ENCODE measurements around the gene TSPAN7.

The TSPAN7 gene

GRCh38 chrX:38628587-38628986 is 67.2 kb downstream of the TSPAN7 start:
- no peak overlapping the region for H3K27ac ChIP-seq
- no peak for TF ChIP-seq CTCF (conservative IDR thresholded peaks at IDR 0.05)

GRCh38 chrX:38632516-38632915 is 71.2 kb downstream of the TSPAN7 start:
- no peak for TF ChIP-seq CTCF (conservative IDR thresholded peaks at IDR 0.05)

GRCh38 chrX:38634665-38635064 is 73.3 kb downstream of the TSPAN7 start:
- H3K27ac ChIP-seq: no peak overlapping the region
- TF ChIP-seq CTCF (conservative IDR thresholded peaks at IDR 0.05): no peak

More at GRCh38 chrX:38632516-38632915, 71.2 kb downstream of the TSPAN7 start:
- no peak overlapping the region for H3K27ac ChIP-seq

- peak overlapping the region; percentile 58 for H3K27ac ChIP-seq
- no peak for TF ChIP-seq CTCF (conservative IDR thresholded peaks at IDR 0.05)
Observed at GRCh38 chrX:38636949-38637819, 75.8 kb downstream of the TSPAN7 start.

- TF ChIP-seq CTCF (conservative IDR thresholded peaks at IDR 0.05): no peak
- no peak overlapping the region; the same call in 1 of the 2 replicates for H3K27ac ChIP-seq
Observed at GRCh38 chrX:38638952-38639529, 77.7 kb downstream of the TSPAN7 start.

GRCh38 chrX:38639730-38640129 is 78.4 kb downstream of the TSPAN7 start:
- no peak for TF ChIP-seq CTCF (conservative IDR thresholded peaks at IDR 0.05)
- H3K27ac ChIP-seq: no peak overlapping the region

- H3K27ac ChIP-seq: no peak overlapping the region
Observed at GRCh38 chrX:38641197-38641596, 79.9 kb downstream of the TSPAN7 start.

More at GRCh38 chrX:38641197-38641596, 79.9 kb downstream of the TSPAN7 start:
- no peak for TF ChIP-seq CTCF (conservative IDR thresholded peaks at IDR 0.05)
